SIG-M5 treated with dmso at 0.1 percent for 504 hours (cell line): ENCODE data around the gene MKI67.
"Not testable (repeated sequence)": the region's sequence is repeated elsewhere in the genome, so short reads cannot be mapped to it uniquely, and the experiment has no call there.

Experiments
- DNase-seq: peaks from one replicate; lab custom pipeline; 2025; ENCODE audit not compliant: unreplicated experiment; lab: John Stamatoyannopoulos, UW

The MKI67 gene

DNA sequence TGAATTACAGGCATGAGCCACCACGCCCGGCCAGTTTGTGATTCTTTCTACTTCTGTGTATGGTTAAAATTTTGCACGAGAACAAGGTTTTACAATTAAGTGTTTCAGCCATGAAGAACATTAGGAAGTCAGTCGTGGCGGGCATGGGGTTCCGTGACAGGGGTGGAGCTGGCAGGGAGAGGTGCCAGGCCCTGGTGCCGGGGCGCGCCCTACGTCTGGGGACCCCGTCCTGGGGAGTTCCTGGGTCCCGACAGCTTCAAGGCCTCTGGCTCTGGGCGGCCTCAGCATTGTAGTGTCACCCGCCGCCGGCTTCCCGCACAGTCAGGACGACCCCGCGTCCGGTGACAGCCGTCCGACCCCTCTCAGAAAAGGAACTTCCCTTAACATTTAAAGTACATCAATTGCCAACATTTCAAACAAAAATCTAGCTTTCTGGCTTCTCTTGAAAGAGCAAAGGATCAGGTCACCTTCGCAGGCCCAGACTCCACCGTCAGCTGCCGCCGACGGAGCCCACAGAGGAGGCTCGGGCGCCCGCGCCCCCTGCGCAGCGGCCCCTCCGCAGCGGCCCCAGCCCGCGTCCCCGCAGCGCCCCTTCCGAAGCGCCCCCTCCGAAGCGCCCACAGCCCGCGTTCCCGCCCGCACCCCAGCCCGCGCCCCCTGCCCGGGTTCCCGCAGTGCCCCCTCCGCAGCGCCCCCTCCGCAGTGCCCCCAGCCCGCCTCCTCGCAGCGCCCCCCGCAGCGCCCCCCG is 23.2 kb upstream of the MKI67 start:
- DNase-seq, result no peak

- no peak for DNase-seq
Observed at GRCh38 chr10:128147669-128148068, 21.4 kb upstream of the MKI67 start.

DNA sequence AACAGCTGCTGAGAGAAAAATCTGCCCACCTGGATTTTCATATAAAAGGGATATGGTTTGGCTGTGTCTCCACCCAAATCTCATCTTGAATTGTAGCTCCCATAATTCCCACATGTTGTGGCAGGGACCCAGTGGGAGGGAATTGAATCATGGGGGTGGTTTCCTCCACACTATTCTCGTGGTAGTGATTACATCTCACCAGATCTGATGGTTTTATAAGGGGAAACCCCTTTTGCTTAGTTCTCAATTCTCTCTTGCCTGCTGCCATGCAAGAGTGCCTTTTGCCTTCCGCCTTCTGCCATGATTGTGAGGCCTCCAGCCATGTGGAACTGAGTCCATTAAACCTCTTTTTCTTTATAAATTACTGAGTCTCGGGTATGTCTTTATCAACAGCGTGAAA is 20.8 kb upstream of the MKI67 start:
- DNase-seq, result no peak

GRCh38 chr10:128144547-128144946 is 18.3 kb upstream of the MKI67 start:
- DNase-seq, result no peak

GRCh38 chr10:128143531-128143930 is 17.3 kb upstream of the MKI67 start:
- DNase-seq, result no peak

DNA sequence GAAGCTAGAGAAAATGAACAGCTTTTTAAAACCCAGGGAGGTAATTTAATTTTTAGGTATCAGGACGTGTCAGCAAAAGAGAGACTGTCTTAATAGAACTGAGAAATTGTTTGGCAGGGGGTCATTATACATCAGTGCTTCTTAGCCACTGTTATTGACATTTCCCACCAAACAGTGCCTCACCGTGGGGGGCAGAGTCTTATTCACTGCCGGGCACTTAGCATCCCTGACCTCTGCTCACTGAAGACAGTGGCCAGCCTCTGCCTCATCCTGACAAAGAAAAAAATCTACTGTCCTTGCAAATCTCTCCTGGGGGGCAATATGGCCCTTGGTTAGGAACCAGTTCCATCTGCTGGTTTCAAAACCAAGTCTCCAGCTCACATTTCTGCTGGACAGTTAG is 14.2 kb upstream of the MKI67 start:
- DNase-seq, result no peak

- not testable (repeated sequence) for DNase-seq
Observed at GRCh38 chr10:128138429-128138828, 12.2 kb upstream of the MKI67 start.

DNA sequence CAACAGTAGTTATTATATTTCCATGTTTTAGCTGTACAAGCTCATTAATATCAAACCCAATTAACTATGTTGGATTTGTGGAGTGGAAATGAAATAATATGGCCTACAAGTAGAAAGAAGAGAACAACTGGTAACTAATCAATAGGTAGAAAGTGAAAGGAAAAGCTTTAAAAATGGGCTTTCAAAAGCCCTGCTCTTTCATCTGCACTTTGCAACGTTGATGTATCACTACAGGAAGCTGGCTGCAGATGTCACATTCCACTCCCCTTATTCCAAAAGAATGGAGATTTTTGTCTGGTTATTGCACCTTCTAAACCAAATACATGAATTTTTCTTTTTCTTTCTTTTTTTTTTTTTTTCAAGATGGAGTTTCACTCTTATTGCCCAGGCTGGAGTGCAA is 11.7 kb upstream of the MKI67 start:
- no peak for DNase-seq

- DNase-seq, result no peak
Observed at GRCh38 chr10:128130051-128130450, 3.8 kb upstream of the MKI67 start.

- no peak for DNase-seq
Observed at GRCh38 chr10:128128582-128128981, 2.4 kb upstream of the MKI67 start.

DNA sequence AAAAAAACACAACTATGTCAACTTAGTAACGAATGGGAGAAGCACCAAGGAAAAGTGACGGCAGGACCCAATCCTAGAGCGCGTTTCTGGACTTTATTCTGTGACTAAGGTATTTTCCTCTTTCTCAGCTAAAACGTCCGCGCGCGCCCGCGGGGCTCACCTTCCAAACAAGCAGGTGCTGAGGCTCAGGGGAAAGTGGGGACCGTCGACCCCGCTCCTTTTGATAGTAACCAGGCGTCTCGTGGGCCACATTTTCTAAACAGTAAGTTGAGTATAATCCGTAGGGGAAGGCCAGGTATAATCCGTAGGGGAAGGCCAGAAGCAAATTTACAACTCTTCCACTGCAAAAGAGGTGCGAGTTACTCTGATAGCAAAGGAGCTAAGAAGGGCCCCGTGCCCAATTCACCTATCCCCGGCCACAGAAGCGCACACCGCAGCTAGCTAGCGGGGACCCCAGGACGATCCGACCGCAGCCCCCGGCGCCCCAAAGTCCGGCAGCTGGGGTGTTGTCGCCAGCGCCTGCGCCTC is 743 bp downstream of the MKI67 start:
- DNase-seq, result no peak

GRCh38 chr10:128124813-128125403 is 1.3 kb downstream of the MKI67 start:
- DNase-seq, result no peak

DNA sequence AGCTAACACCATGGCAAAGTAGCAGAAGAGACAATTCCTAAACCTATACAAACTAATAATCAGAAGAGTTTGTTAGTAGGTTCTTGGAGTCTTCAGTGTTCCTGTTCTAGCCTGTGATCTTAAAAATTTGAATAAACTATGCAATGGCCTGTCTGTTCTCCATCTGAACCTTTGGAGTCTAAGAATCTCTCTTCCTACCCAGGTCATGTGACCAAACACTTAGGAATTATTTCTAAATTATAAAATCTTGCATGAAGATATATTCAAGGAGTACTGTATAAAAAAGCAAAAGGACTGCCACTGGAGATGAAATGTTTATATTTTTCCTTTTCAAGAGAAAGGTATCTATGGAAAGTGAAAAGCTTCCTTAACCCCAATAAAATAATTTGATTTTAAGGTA is 2.4 kb downstream of the MKI67 start:
- DNase-seq, result no peak

GRCh38 chr10:128122931-128123330 is 3.3 kb downstream of the MKI67 start:
- DNase-seq, result peak; percentile 25

- DNase-seq, result no peak
Observed at GRCh38 chr10:128121750-128122412, 4.3 kb downstream of the MKI67 start.

GRCh38 chr10:128116851-128117615 is 9.2 kb downstream of the MKI67 start:
- no peak for DNase-seq

GRCh38 chr10:128116187-128116586 is 10.0 kb downstream of the MKI67 start:
- no peak for DNase-seq

DNA sequence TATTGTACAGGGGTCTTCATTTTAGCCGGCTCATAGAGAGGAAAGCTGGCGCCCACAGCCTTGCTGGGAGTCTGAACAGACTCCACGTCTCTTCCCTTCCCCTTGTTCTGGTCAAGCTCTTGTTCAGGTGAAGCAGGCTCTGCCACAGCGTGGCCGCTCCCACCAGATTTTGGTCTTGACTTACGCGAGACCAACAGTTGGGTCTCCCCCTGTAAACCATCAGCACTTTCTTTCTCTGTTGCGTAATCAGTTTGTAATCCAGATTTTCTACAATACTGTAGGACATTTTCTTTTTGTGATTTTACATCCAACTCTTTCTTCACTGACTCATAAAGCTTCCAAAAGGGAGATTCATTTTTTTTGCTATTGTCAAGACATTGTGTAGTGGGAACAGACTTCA is 10.9 kb downstream of the MKI67 start:
- DNase-seq, result no peak

- DNase-seq, result no peak
Observed at GRCh38 chr10:128114901-128115300, 11.3 kb downstream of the MKI67 start.

DNA sequence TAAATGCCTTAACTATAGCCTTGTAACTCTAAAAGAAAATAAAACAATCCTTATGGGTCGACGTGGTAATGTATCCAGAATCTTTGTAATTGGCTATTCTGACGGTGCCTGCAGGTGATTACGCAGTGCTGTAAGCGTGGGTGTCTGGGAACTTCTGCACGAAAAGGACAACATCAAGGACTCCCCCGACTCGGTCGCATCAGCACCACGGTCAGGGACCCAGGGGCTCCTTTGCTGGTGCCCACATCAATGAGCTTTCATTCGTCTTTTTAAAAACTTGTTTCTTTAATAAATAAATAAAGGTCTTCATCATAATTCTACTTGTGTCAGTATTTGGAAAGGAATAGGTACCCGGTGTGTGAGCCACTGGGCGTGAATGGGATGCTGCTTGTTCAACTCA is 13.2 kb downstream of the MKI67 start:
- no peak for DNase-seq

- no peak for DNase-seq
Observed at GRCh38 chr10:128111696-128112095, 14.5 kb downstream of the MKI67 start.
